H1 (cell line): ENCODE data around the gene USP49. TPM values are rescaled to one million over a fixed set of nuclear protein-coding genes. Genes with fewer than 3 reads are reported as not detected.

Experiments
- CTCF ChIA-PET: fragments of 300-600 bp; sonication (Branson Sonifier 250); formaldehyde crosslinking; loops from one replicate; lab custom pipeline; 2021; ENCODE audit not compliant: partially characterized antibody; lab: Charles Lee
- POLR2A ChIA-PET: fragments of 300-600 bp; sonication (Branson Sonifier 250); formaldehyde crosslinking; loops from one replicate; lab custom pipeline; 2021; ENCODE audit warnings: inconsistent platforms; ENCODE audit not compliant: partially characterized antibody; lab: Charles Lee
- DNase-seq, 2 experiments: peaks; one replicate each; pipeline versions ENCODE4 v3.0.0 to v3.0.0-alpha.2; 2010 to 2022; ENCODE audit warnings: low spot score in 2 of 2, low read depth in 1 of 2, mixed read lengths in 1 of 2
- FAIRE-seq: peaks from 2 replicates; lab custom pipeline; 2011; peaks lifted over from hg19 to GRCh38; lab: Jason Lieb, UNC
- H2AFZ ChIP-seq: 2 replicates; pipeline ENCODE4 v1.8.1; 2012; ENCODE audit warnings: low read length, inconsistent platforms
- H2AK5ac ChIP-seq: 2 replicates; pipeline ENCODE4 v1.6.1; 2013; ENCODE audit warnings: low read depth, low read length
- H2BK120ac ChIP-seq: replicated peaks from 2 replicates; pipeline ENCODE3; 2013; ENCODE audit warnings: low read depth, low read length, inconsistent platforms
- H2BK12ac ChIP-seq: 2 replicates; pipeline ENCODE4 v1.6.1; 2013; ENCODE audit warnings: low read depth, low read length
- H2BK15ac ChIP-seq: 2 replicates; pipeline ENCODE4 v1.6.1; 2013; ENCODE audit warnings: low read length
- H2BK20ac ChIP-seq: 2 replicates; pipeline ENCODE4 v1.6.1; 2013; ENCODE audit warnings: low read length
- H2BK5ac ChIP-seq: 2 replicates; pipeline ENCODE4 v1.6.1; 2013; ENCODE audit warnings: low read depth, low read length
- H3K14ac ChIP-seq: 2 replicates; pipeline ENCODE4 v1.6.1; 2013; ENCODE audit warnings: inconsistent platforms; ENCODE audit not compliant: insufficient read length
- H3K18ac ChIP-seq: 2 replicates; pipeline ENCODE4 v1.6.1; 2013; ENCODE audit warnings: low read length; ENCODE audit errors: extremely low read depth
- H3K23ac ChIP-seq: 2 replicates; pipeline ENCODE4 v1.6.1; 2013; ENCODE audit warnings: inconsistent platforms; ENCODE audit not compliant: insufficient read length
- H3K23me2 ChIP-seq: 2 replicates; pipeline ENCODE4 v1.6.1; 2013; ENCODE audit warnings: low read depth, low read length
- H3K27ac ChIP-seq: 2 replicates; pipeline ENCODE4 v1.6.1; 2011; ENCODE audit warnings: low read depth, low read length, inconsistent platforms
- H3K27me3 ChIP-seq, 4 experiments: replicated peaks in 1 of 4; 1 replicate in 1 of 4; 2 replicates in 3 of 4; pipeline versions ENCODE4 v1.6.1 to v1.8.1; 2011 to 2013; ENCODE audit warnings: low read length in 3 of 4, mild to moderate bottlenecking in 3 of 4, inconsistent platforms in 2 of 4, mixed read lengths in 2 of 4, moderate library complexity in 1 of 4; ENCODE audit not compliant: control insufficient read depth in 3 of 4, insufficient read depth in 3 of 4; ENCODE audit errors: extremely low read depth in 1 of 4
- H3K36me3 ChIP-seq, 4 experiments: 2 replicates each; pipeline versions ENCODE4 v1.6.1 to v1.8.1; 2011 to 2013; ENCODE audit warnings: mild to moderate bottlenecking in 4 of 4, low read length in 3 of 4, moderate library complexity in 2 of 4, control low read depth in 1 of 4, inconsistent platforms in 1 of 4; ENCODE audit not compliant: insufficient read depth in 4 of 4, control insufficient read depth in 2 of 4
- H3K4ac ChIP-seq: replicated peaks from 2 replicates; pipeline ENCODE3; 2013; ENCODE audit warnings: low read length, low read depth, mixed read lengths, inconsistent platforms; ENCODE audit not compliant: insufficient read length
- H3K4me1 ChIP-seq, 4 experiments: replicated peaks in 1 of 4; 1 replicate in 1 of 4; 2 replicates in 3 of 4; pipeline versions ENCODE4 v1.6.1 to v1.8.1; 2011 to 2013; ENCODE audit warnings: low read length in 3 of 4, inconsistent platforms in 2 of 4, mixed read lengths in 1 of 4; ENCODE audit not compliant: insufficient read depth in 4 of 4, control insufficient read depth in 3 of 4
- H3K4me2 ChIP-seq, 2 experiments: 2 replicates each; pipeline versions ENCODE4 v1.6.1 to v1.8.1; 2011 to 2013; ENCODE audit warnings: low read depth in 2 of 2, low read length in 2 of 2, control low read depth in 1 of 2, inconsistent platforms in 1 of 2, mild to moderate bottlenecking in 1 of 2; ENCODE audit not compliant: insufficient read depth in 1 of 2
- H3K4me3 ChIP-seq, 4 experiments: fragments of 200-600, 300-600 bp in 1 of 4; sonication (generic), shearing (Covaris generic), sonication (Bioruptor Twin) in 1 of 4; 2 replicates each; pipeline versions ENCODE4 v1.5.1 to v1.8.1; 2011 to 2016; ENCODE audit warnings: low read length in 4 of 4, low read depth in 3 of 4, control low read depth in 2 of 4, inconsistent platforms in 2 of 4, mild to moderate bottlenecking in 2 of 4, mixed read lengths in 1 of 4, moderate library complexity in 1 of 4; ENCODE audit not compliant: insufficient read depth in 2 of 4; ENCODE audit errors: extremely low read depth in 1 of 4
- H3K56ac ChIP-seq: replicated peaks from 2 replicates; pipeline ENCODE3; 2013; ENCODE audit warnings: low read depth, mild to moderate bottlenecking, mixed read lengths, low read length, inconsistent platforms; ENCODE audit not compliant: insufficient read length
- H3K79me1 ChIP-seq: 2 replicates; pipeline ENCODE4 v1.6.1; 2013; ENCODE audit warnings: low read depth, low read length, control low read depth
- H3K79me2 ChIP-seq, 2 experiments: 2 replicates each; pipeline versions ENCODE4 v1.6.1 to v1.8.1; 2012 to 2013; ENCODE audit warnings: low read length in 2 of 2, mild to moderate bottlenecking in 2 of 2, inconsistent platforms in 1 of 2; ENCODE audit not compliant: insufficient read depth in 2 of 2, control insufficient read depth in 1 of 2
- H3K9ac ChIP-seq, 4 experiments: replicated peaks in 1 of 4; 1 replicate in 1 of 4; 2 replicates in 3 of 4; pipeline versions ENCODE4 v1.6.1 to v1.8.1; 2011 to 2013; ENCODE audit warnings: low read depth in 3 of 4, low read length in 3 of 4, control low read depth in 2 of 4, mild to moderate bottlenecking in 2 of 4, moderate library complexity in 2 of 4, inconsistent platforms in 1 of 4; ENCODE audit errors: extremely low read depth in 1 of 4
- H3K9me3 ChIP-seq, 2 experiments: 2 replicates each; pipeline versions ENCODE4 v1.6.1 to v1.8.1; 2012 to 2013; ENCODE audit warnings: mild to moderate bottlenecking in 2 of 2, moderate library complexity in 2 of 2, control low read depth in 1 of 2, inconsistent platforms in 1 of 2, low read depth in 1 of 2, low read length in 1 of 2, mixed read lengths in 1 of 2; ENCODE audit not compliant: insufficient read depth in 2 of 2
- H4K20me1 ChIP-seq, 2 experiments: replicated peaks in 1 of 2; 2 replicates each; pipeline versions ENCODE3 to v1.8.1; 2011 to 2013; ENCODE audit warnings: inconsistent platforms in 2 of 2, low read length in 2 of 2, mild to moderate bottlenecking in 1 of 2; ENCODE audit not compliant: insufficient read depth in 2 of 2, control insufficient read depth in 1 of 2
- H4K5ac ChIP-seq: 2 replicates; pipeline ENCODE4 v1.6.1; 2013; ENCODE audit warnings: low read length, low read depth, mixed read lengths, inconsistent platforms; ENCODE audit not compliant: insufficient read length
- H4K8ac ChIP-seq: 2 replicates; pipeline ENCODE4 v1.8.0; 2013; ENCODE audit warnings: mild to moderate bottlenecking, moderate library complexity, low read length, inconsistent platforms; ENCODE audit not compliant: insufficient read depth; ENCODE audit errors: extremely low read depth
- H4K91ac ChIP-seq: replicated peaks from 2 replicates; pipeline ENCODE3; 2013; ENCODE audit warnings: low read length, mixed read lengths, inconsistent platforms; ENCODE audit not compliant: insufficient read length
- ASH2L ChIP-seq: fragments of 200-600, 300-600 bp; sonication (generic); IDR thresholded peaks from one replicate; pipeline ENCODE4 v1.7.1; 2017; ENCODE audit warnings: low read length
- CBX5 ChIP-seq: fragments of 300-800, 300-1000 bp; sonication (generic); IDR thresholded peaks from 2 replicates; pipeline ENCODE4 v1.7.1; 2016; ENCODE audit warnings: antibody characterized with exemption, low read length, low read depth
- EGR1 ChIP-seq: IDR thresholded peaks from 2 replicates; pipeline ENCODE4 v1.6.1; 2011; ENCODE audit warnings: low read depth, low read length, borderline replicate concordance
- GABPA ChIP-seq: IDR thresholded peaks from 2 replicates; pipeline ENCODE4 v1.6.1; 2011; ENCODE audit warnings: mild to moderate bottlenecking, low read length, moderate library complexity, borderline replicate concordance; ENCODE audit not compliant: insufficient read depth
- KDM4A ChIP-seq: IDR thresholded peaks from one replicate; pipeline ENCODE4 v1.7.1; 2012; ENCODE audit warnings: low read depth, mild to moderate bottlenecking, moderate library complexity, low read length, inconsistent platforms; ENCODE audit not compliant: severe bottlenecking
- KDM5A ChIP-seq: fragments of 200-600 bp; IDR thresholded peaks from 2 replicates; pipeline ENCODE4 v1.7.1; 2012; ENCODE audit warnings: mild to moderate bottlenecking, low read length, inconsistent platforms, mixed read lengths
- RNF2 ChIP-seq: fragments of 200-900, 300-1000 bp; sonication (generic); IDR thresholded peaks from 2 replicates; pipeline ENCODE4 v1.7.1; 2016; ENCODE audit warnings: borderline replicate concordance, low read depth, mild to moderate bottlenecking, antibody characterized with exemption, low read length; ENCODE audit not compliant: poor library complexity, severe bottlenecking; ENCODE audit errors: missing control alignments
- SIN3A ChIP-seq, 2 experiments: IDR thresholded peaks in 1 of 2; conservative IDR thresholded peaks in 1 of 2; 2 replicates each; pipeline ENCODE4 v1.6.1; 2011 to 2012; ENCODE audit warnings: low read length in 2 of 2, improper control_type of control experiment in 1 of 2, low read depth in 1 of 2, mild to moderate bottlenecking in 1 of 2
- SUZ12 ChIP-seq: fragments of 200-600 bp; sonication (generic); IDR thresholded peaks from 2 replicates; pipeline ENCODE4 v1.6.1; 2012; ENCODE audit warnings: mild to moderate bottlenecking, inconsistent platforms, low read length, moderate library complexity, mixed read lengths
- TAF1 ChIP-seq: IDR thresholded peaks from 2 replicates; pipeline ENCODE4 v1.6.1; 2011; ENCODE audit warnings: mild to moderate bottlenecking, low read depth, low read length
- WGBS, 2 experiments: shearing (Covaris generic) in 1 of 2; methylation state at CpG; one replicate each; pipeline versions ENCODE4 v1.1.6 to v1.1.7; 2013 to 2015; ENCODE audit warnings: low lambda C conversion rate in 2 of 2, mixed read lengths in 2 of 2, inconsistent platforms in 1 of 2, low coverage in 1 of 2, missing lambda C conversion rate in 1 of 2; ENCODE audit not compliant: insufficient replicate concordance in 2 of 2, insufficient coverage in 1 of 2, insufficient read length in 1 of 2; ENCODE audit errors: extremely low coverage in 1 of 2, missing lambda C conversion rate in 1 of 2; 5-methylcytosine and 5-hydroxymethylcytosine counted together
- polyA plus RNA-seq, 7 experiments: library from polyadenylated mRNA; depleted of rRNA in 3 of 7; stranded (reverse) in 5 of 7; unstranded in 2 of 7; fragments of >200 nt in 5 of 7; fragments of 200-250 nt in 2 of 7; gene quantifications; 1 replicate in 5 of 7; 2 replicates in 1 of 7; 4 replicates in 1 of 7; pipeline versions ENCODE4 v1.2.1 to v1.2.3, GENCODE V29; 2011 to 2013; ENCODE audit warnings: missing spikeins in 2 of 7, mixed read lengths in 2 of 7
- total RNA-seq: library from RNA; stranded (reverse); fragmentation: NEBNext Ultra II Directional; extraction: Animal tissue kit (Norgen Biotek cat#: 25700); gene quantifications from 2 replicates; pipeline ENCODE4 v1.2.1, GENCODE V29; 2021

The USP49 gene
- total and polyA plus RNA-seq, 2 of the 8 experiments (the other 6 are each of a cell fraction or from before 2014, with no cell fraction given), result 6.9 to 24.4 TPM

DNA sequence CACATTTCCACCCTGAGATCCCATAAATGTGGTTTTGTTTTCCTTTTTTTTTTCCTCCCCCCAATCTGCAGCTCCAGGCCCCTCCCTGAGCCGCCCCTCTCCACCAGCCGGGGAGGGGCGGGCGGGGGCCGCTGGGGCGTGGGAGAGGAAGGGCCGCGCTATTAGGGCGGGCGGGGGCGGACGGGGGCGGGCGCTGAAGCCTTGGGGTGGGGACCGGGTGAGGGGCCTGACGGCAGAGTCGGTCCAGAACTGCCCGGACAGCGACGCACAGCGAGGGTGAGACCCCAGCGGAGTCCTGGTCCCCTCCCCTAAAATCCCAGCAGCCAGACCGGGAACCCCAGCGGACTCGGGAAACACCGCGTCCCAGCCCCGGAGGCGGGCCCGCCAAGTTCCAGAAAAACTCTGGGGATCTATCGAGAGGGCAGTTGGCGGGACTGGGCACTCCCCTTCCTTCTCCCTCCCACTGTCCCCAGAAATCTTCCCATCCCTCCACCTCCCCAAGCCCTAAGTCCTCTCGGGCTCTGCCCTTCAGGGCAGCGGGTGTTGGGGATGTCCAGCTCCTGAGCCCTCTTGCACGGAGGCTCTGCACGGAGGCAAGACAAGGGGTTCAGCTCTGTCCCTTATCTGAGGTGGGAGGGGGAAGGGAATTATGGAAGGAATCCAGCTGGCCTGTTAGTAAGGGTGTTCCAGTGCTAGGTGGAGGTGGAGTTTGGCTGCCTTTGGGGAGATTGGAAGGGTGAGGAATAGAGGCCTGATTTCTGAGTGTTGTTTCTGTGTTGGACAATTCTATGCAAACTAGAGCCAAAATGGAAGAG lies 114.4 kb downstream of the USP49 start, which contains the start of gene PRICKLE4:
TSS of gene PRICKLE4 (plus strand) at position 232 of the 815 bp plus-strand sequence. CDS start 2,692 bp downstream, outside the sequence.
- H3K23ac ChIP-seq, result no peak within 1 kb of the TSS
- no peak within 1 kb of the TSS for H2BK20ac ChIP-seq
- H3K4ac ChIP-seq, result no peak within 1 kb of the TSS
- H3K27me3 ChIP-seq, result peaks cover 2 to 38% (median 24%) of the 10 kb centered on the region in 4 experiments
- peak within 1 kb of the TSS; percentile 89; the same call in 1 of the 2 replicates for H2AFZ ChIP-seq
- H4K5ac ChIP-seq, result no peak within 1 kb of the TSS
- ChIA-PET POLR2A (interaction anchor here (0.8 kb wide), 1 partner anchor 158 kb away, joined by 3 read pairs; no protein-coding TSS in a partner anchor), CTCF (interaction anchor here (0.6 to 1.5 kb wide), 7 partner anchors 19 to 359 kb away, joined by 3 to 6 read pairs (median 3); no protein-coding TSS in a partner anchor)
- H3K79me2 ChIP-seq, result no peaks in the 10 kb centered on the region
- no peak within 1 kb of the TSS for H2BK120ac ChIP-seq
- H3K18ac ChIP-seq, result peak within 1 kb of the TSS; percentile 36; the same call in 1 of the 2 replicates
- H3K23me2 ChIP-seq, result peaks cover 9% of the 10 kb centered on the region
- H2AK5ac ChIP-seq, result no peak within 1 kb of the TSS
- H3K36me3 ChIP-seq, result no peaks in the 10 kb centered on the region
- H3K27ac ChIP-seq, result no peak within 1 kb of the TSS
- FAIRE-seq, result no peak
- no peak within 1 kb of the TSS for H3K56ac ChIP-seq
- H3K4me1 ChIP-seq, result peaks cover 3 to 7% (median 7%) of the 10 kb centered on the region in 4 experiments; a peak in 4 of 7 replicates
- H3K4me3 ChIP-seq, result peak within 1 kb of the TSS; percentile 55 to 85 (median 74)
- H3K14ac ChIP-seq, result no peak within 1 kb of the TSS
- no peaks in the 10 kb centered on the region for H3K9me3 ChIP-seq
- H3K9ac ChIP-seq, result peak within 1 kb of the TSS in 2 of 4 experiments; percentile 16 to 31; a peak in 2 of 7 replicates
- no peak within 1 kb of the TSS for H4K91ac ChIP-seq
- H2BK12ac ChIP-seq, result no peak within 1 kb of the TSS
- no peak within 1 kb of the TSS for H2BK5ac ChIP-seq
- H3K79me1 ChIP-seq, result no peaks in the 10 kb centered on the region
- WGBS, 2 experiments, result 0% methylated on average over 5 of the region's 36 CpGs; no CpG with 5 or more reads in 1 of the 2 experiments
- H3K4me2 ChIP-seq, result peak within 1 kb of the TSS; percentile 92 to 94
- peaks cover 0 to 7% of the 10 kb centered on the region in 2 experiments for H4K20me1 ChIP-seq
- no peak within 1 kb of the TSS; the same call in 1 of the 2 replicates for H2BK15ac ChIP-seq
- H4K8ac ChIP-seq, result no peak within 1 kb of the TSS; the same call in 1 of the 2 replicates
- peak in 1 of 2 experiments; percentile 76 for DNase-seq
- no peak for TF ChIP-seq RNF2
- no peak for TF ChIP-seq KDM5A
- peak; percentile 95 for TF ChIP-seq KDM4A
- TF ChIP-seq ASH2L, result peak; percentile 10
- no peak for TF ChIP-seq CBX5
- peak; percentile 52; the same call in 1 of the 2 replicates for TF ChIP-seq EGR1
- 0 out of 2 replicates have a peak, but pooled peaks have one; percentile 22 for TF ChIP-seq TAF1
- peak in 1 of 2 experiments; percentile 22; a peak in 1 of 4 replicates for TF ChIP-seq SIN3A (conservative IDR thresholded peaks at IDR 0.05 in 1 of 2, IDR thresholded peaks at IDR 0.05 in 1 of 2; ENCODE audit: low read depth in 1 of 2, low read length in 2 of 2)
- TF ChIP-seq SUZ12, result peak; percentile 41; the same call in 1 of the 2 replicates
- no peak for TF ChIP-seq GABPA
